Measurements from ENCODE around the gene SPATA46. TPM values are rescaled to one million over a fixed set of nuclear protein-coding genes. Genes with fewer than 3 reads are reported as not detected.

Gene SPATA46
- polyA plus RNA-seq, 1 donor (not counting 4 experiments of a cell fraction or from before 2014, with no cell fraction given) = not detected

GRCh38 chr1:162386292-162387225, 9.9 kb upstream of the SPATA46 start:
- H3K4me1 ChIP-seq (ENCODE audit: control insufficient read depth, extremely low read depth, insufficient read depth, low read length) = peaks cover 23% of the 10 kb centered on the region
- no peak for TF ChIP-seq EZH2 (IDR thresholded peaks at IDR 0.05; ENCODE audit: low read length)
- TF ChIP-seq CTCF (optimal IDR thresholded peaks at IDR 0.05 in 1 of 3, IDR thresholded peaks at IDR 0.05 in 1 of 3, conservative IDR thresholded peaks at IDR 0.05 in 1 of 3; ENCODE audit: extremely low read depth in 1 of 3, insufficient read depth in 2 of 3, low read length in 3 of 3) = no peak
- H3K4me3 ChIP-seq (ENCODE audit: control insufficient read depth in 2 of 3, extremely low read depth in 1 of 3, insufficient read depth in 2 of 3, low read depth in 1 of 3, low read length in 3 of 3) = no peak overlapping the region
- no peaks in the 10 kb centered on the region for H3K9me3 ChIP-seq (ENCODE audit: control insufficient read depth, low read depth, low read length)
- H3K4me2 ChIP-seq (ENCODE audit: control insufficient read depth, extremely low read depth, insufficient read depth, low read depth, low read length) = no peak overlapping the region
- H3K27me3 ChIP-seq (ENCODE audit: control insufficient read depth, extremely low read depth, insufficient read depth, low read length) = no peaks in the 10 kb centered on the region
- no peaks in the 10 kb centered on the region for H4K20me1 ChIP-seq (ENCODE audit: control insufficient read depth, extremely low read depth, insufficient read depth, low read length)
- H3K36me3 ChIP-seq (ENCODE audit: control insufficient read depth in 2 of 2, extremely low read depth in 1 of 2, insufficient read depth in 2 of 2, low read length in 2 of 2) = no peaks in the 10 kb centered on the region
- no peaks in the 10 kb centered on the region for H3K9me1 ChIP-seq (ENCODE audit: control insufficient read depth, extremely low read depth, insufficient read depth, low read length)
- no peak overlapping the region for H3K27ac ChIP-seq (ENCODE audit: control insufficient read depth, insufficient read depth, low read length)
- DNase-seq (ENCODE audit: low read depth, low spot score) (no peak), FAIRE-seq (no peak)
- no peaks in the 10 kb centered on the region for H3K79me2 ChIP-seq (ENCODE audit: control insufficient read depth, insufficient read depth, low read length)
- no peak overlapping the region for H3K9ac ChIP-seq (ENCODE audit: control insufficient read depth, extremely low read depth, insufficient read depth, low read length)
- H2AFZ ChIP-seq (ENCODE audit: control insufficient read depth, low read length) = no peak overlapping the region
- dilution Hi-C loops (cut with MboI; ENCODE audit: extremely low pct_ligation_motif_present, low sequenced_read_pairs) = no loop called here

- no peaks in the 10 kb centered on the region for H3K27me3 ChIP-seq (ENCODE audit: control insufficient read depth, extremely low read depth, insufficient read depth, low read length)
- no peaks in the 10 kb centered on the region for H3K36me3 ChIP-seq (ENCODE audit: control insufficient read depth in 2 of 2, extremely low read depth in 1 of 2, insufficient read depth in 2 of 2, low read length in 2 of 2)
- TF ChIP-seq CTCF (optimal IDR thresholded peaks at IDR 0.05 in 1 of 3, IDR thresholded peaks at IDR 0.05 in 1 of 3, conservative IDR thresholded peaks at IDR 0.05 in 1 of 3; ENCODE audit: extremely low read depth in 1 of 3, insufficient read depth in 2 of 3, low read length in 3 of 3) (no peak), EZH2 (IDR thresholded peaks at IDR 0.05; ENCODE audit: low read length) (no peak)
- H3K27ac ChIP-seq (ENCODE audit: control insufficient read depth, insufficient read depth, low read length) = no peak overlapping the region
- H3K9ac ChIP-seq (ENCODE audit: control insufficient read depth, extremely low read depth, insufficient read depth, low read length) = no peak overlapping the region
- dilution Hi-C loops (cut with MboI; ENCODE audit: extremely low pct_ligation_motif_present, low sequenced_read_pairs) = no loop called here
- peaks cover 28% of the 10 kb centered on the region for H3K4me1 ChIP-seq (ENCODE audit: control insufficient read depth, extremely low read depth, insufficient read depth, low read length)
- H3K4me2 ChIP-seq (ENCODE audit: control insufficient read depth, extremely low read depth, insufficient read depth, low read depth, low read length) = no peak overlapping the region
- DNase-seq (ENCODE audit: low read depth, low spot score) = no peak
- H3K79me2 ChIP-seq (ENCODE audit: control insufficient read depth, insufficient read depth, low read length) = no peaks in the 10 kb centered on the region
- no peak overlapping the region for H3K4me3 ChIP-seq (ENCODE audit: control insufficient read depth in 2 of 3, extremely low read depth in 1 of 3, insufficient read depth in 2 of 3, low read depth in 1 of 3, low read length in 3 of 3)
- no peak overlapping the region for H2AFZ ChIP-seq (ENCODE audit: control insufficient read depth, low read length)
- no peaks in the 10 kb centered on the region for H3K9me3 ChIP-seq (ENCODE audit: control insufficient read depth, low read depth, low read length)
- FAIRE-seq = no peak
- H3K9me1 ChIP-seq (ENCODE audit: control insufficient read depth, extremely low read depth, insufficient read depth, low read length) = no peaks in the 10 kb centered on the region
- H4K20me1 ChIP-seq (ENCODE audit: control insufficient read depth, extremely low read depth, insufficient read depth, low read length) = no peaks in the 10 kb centered on the region
Measured at GRCh38 chr1:162385702-162386101, 9.0 kb upstream of the SPATA46 start.

Data from keratinocyte (primary cell).